Ammon's horn (tissue), 1 donor: ENCODE data around the gene PDLIM1.
"Not testable (repeated sequence)": the region's sequence is repeated elsewhere in the genome, so short reads cannot be mapped to it uniquely, and the experiment has no call there.

Source experiments
- DNase-seq: peaks from one replicate; pipeline ENCODE4 v3.0.0-alpha.2; 2016; ENCODE audit warnings: low spot score

Gene PDLIM1

DNA sequence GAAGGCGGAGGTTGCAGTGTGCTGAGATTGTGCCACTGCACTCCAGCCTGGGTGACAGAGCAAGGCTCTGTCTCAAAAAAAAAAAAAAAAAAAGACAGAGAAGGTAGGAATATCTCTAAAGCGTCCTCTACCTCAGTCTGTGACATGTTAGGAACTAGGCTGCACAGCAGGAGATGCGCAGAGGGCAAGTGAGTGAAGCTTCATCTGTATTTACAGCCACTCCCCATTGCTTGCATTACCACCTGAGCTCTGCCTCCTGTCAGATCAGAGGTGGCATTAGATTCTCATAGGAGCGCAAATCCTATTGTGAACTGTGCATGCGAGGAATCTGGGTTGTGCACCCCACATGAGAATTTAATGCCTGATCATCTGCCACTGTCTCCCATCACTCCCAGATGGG, 87.9 kb downstream of the PDLIM1 start:
- not testable (repeated sequence) for DNase-seq

GRCh38 chr10:95201736-95202135, 89.1 kb downstream of the PDLIM1 start:
- no peak for DNase-seq

DNA sequence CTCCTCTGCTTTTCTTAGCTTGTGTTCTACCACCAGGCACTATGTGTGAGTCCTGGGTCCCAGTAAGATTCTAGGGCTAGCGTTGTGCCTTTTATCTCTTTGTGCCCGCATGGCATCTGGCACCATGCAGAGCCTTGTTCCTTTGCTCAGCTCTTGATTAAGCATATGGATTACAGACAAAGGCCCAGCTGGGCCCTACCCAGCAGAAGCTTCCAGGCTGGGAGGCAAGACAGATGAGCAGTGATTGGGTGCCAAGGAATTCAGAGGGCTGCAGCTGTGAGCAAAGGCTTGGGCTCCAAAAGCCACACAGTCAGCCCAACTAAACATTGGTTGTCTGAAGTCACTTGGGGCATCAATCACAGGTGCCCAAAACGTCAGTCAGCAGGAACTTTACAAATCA, 94.8 kb downstream of the PDLIM1 start:
- DNase-seq, result peak; percentile 71

GRCh38 chr10:95193944-95194343, 96.9 kb downstream of the PDLIM1 start, which contains the start of gene ACSM6:
Gene ACSM6 (plus strand): TSS chr10:95194238. CDS start chr10:95194486, 248 bp downstream.
- DNase-seq, result no peak

GRCh38 chr10:95188593-95188992, 102.2 kb downstream of the PDLIM1 start:
- DNase-seq, result no peak

GRCh38 chr10:95187617-95188016, 103.2 kb downstream of the PDLIM1 start:
- DNase-seq, result no peak
